Endothelial cell (in vitro differentiated cells): ENCODE data around the gene CDH20. TPM values are rescaled to one million over a fixed set of nuclear protein-coding genes. Genes with fewer than 3 reads are reported as not detected.

Experiments
- DNase-seq: peaks from one replicate; pipeline ENCODE4 v3.0.0; 2021; ENCODE audit warnings: low spot score
- H3K27ac Mint-ChIP-seq: one replicate; pipeline ENCODE4 v1.8.0; 2021; ENCODE audit warnings: mixed read lengths, inconsistent platforms; ENCODE audit not compliant: unreplicated experiment
- H3K27me3 Mint-ChIP-seq: one replicate; pipeline ENCODE4 v1.8.0; 2021; ENCODE audit warnings: mild to moderate bottlenecking, moderate library complexity, mixed read lengths, inconsistent platforms; ENCODE audit not compliant: unreplicated experiment
- H3K36me3 Mint-ChIP-seq: one replicate; pipeline ENCODE4 v1.8.0; 2021; ENCODE audit warnings: mild to moderate bottlenecking, low read depth, mixed read lengths, inconsistent platforms; ENCODE audit not compliant: unreplicated experiment
- H3K4me1 Mint-ChIP-seq: one replicate; pipeline ENCODE4 v1.8.0; 2021; ENCODE audit warnings: mild to moderate bottlenecking, mixed read lengths, inconsistent platforms; ENCODE audit not compliant: unreplicated experiment
- H3K4me3 Mint-ChIP-seq: one replicate; pipeline ENCODE4 v1.8.0; 2021; ENCODE audit warnings: mild to moderate bottlenecking, mixed read lengths, inconsistent platforms; ENCODE audit not compliant: unreplicated experiment
- H3K9me3 Mint-ChIP-seq: one replicate; pipeline ENCODE4 v1.8.0; 2021; ENCODE audit warnings: mixed read lengths, inconsistent platforms; ENCODE audit not compliant: unreplicated experiment
- total RNA-seq: library from RNA; stranded (reverse); fragmentation: NEBNext Ultra II Directional; extraction: Animal tissue kit (Norgen Biotek cat#: 25700); gene quantifications from one replicate; pipeline ENCODE4 v1.2.1, GENCODE V29; 2021; ENCODE audit not compliant: unreplicated experiment
- TF ChIP-seq, protein P1 (sequence below): fragments of 200-600 bp; sonication (generic); IDR thresholded peaks from one replicate; pipeline ENCODE4 v1.5.0; 2021; ENCODE audit warnings: antibody characterized with exemption; ENCODE audit not compliant: unreplicated experiment

Gene CDH20
- total RNA-seq, 1 donor from 2014 or later: not detected

DNA sequence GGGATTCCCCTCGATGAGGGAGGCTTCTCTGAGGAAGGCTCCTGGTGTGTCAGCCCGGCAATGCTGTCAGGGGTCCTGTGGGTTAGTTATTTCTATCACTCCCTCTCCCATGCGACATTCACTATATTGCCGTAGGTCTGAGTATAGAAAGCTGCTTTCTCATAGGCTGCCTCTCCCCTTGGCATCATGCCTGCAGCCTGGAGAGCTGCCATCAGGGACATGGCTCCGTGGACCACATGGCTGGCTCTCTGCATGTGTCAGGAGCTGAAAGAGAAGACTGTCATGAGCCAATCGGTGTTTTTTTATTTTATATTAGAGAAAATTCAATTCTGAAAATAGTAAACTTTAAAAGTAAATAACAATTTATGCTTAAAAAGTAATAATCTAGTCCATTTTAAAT lies 198.0 kb downstream of the CDH20 start:
- Mint-ChIP-seq H3K27me3 (no peaks in the 10 kb centered on the region), H3K4me3 (no peak overlapping the region), H3K9me3 (no peaks in the 10 kb centered on the region), H3K27ac (no peak overlapping the region), H3K4me1 (no peaks in the 10 kb centered on the region), H3K36me3 (no peaks in the 10 kb centered on the region)
- DNase-seq: no peak
- TF ChIP-seq, protein P1, sequence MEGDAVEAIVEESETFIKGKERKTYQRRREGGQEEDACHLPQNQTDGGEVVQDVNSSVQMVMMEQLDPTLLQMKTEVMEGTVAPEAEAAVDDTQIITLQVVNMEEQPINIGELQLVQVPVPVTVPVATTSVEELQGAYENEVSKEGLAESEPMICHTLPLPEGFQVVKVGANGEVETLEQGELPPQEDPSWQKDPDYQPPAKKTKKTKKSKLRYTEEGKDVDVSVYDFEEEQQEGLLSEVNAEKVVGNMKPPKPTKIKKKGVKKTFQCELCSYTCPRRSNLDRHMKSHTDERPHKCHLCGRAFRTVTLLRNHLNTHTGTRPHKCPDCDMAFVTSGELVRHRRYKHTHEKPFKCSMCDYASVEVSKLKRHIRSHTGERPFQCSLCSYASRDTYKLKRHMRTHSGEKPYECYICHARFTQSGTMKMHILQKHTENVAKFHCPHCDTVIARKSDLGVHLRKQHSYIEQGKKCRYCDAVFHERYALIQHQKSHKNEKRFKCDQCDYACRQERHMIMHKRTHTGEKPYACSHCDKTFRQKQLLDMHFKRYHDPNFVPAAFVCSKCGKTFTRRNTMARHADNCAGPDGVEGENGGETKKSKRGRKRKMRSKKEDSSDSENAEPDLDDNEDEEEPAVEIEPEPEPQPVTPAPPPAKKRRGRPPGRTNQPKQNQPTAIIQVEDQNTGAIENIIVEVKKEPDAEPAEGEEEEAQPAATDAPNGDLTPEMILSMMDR: no peak

- Mint-ChIP-seq H3K4me1 (no peaks in the 10 kb centered on the region), H3K9me3 (no peaks in the 10 kb centered on the region), H3K27me3 (no peaks in the 10 kb centered on the region), H3K36me3 (no peaks in the 10 kb centered on the region), H3K4me3 (no peak overlapping the region), H3K27ac (no peak overlapping the region)
- no peak for DNase-seq
- TF ChIP-seq, protein P1: no peak
Observed at GRCh38 chr18:61531891-61532290, 198.7 kb downstream of the CDH20 start.

GRCh38 chr18:61535401-61535800 lies 202.2 kb downstream of the CDH20 start:
- Mint-ChIP-seq H3K27me3 (no peaks in the 10 kb centered on the region), H3K9me3 (no peaks in the 10 kb centered on the region), H3K36me3 (no peaks in the 10 kb centered on the region), H3K4me1 (no peaks in the 10 kb centered on the region), H3K4me3 (no peak overlapping the region), H3K27ac (no peak overlapping the region)
- TF ChIP-seq, protein P1: no peak
- DNase-seq: no peak

DNA sequence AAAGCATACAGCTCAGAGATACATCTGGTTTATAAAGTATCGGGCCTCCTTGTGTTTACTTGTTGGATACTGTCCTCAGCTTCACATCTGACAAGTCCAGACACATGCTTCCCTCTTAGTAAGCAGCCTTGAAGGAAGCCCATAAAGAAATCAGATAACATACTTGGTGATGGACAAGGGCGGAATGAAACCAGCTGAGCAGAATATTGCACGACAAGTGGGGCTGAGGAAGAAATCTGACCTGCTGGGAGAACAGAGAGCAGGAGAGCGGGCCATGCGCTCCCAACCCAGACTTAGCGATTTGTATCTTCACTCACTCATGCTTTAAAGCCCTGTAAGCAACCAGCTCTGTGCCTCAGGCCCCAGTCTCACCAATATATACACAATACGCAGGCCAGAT lies 208.4 kb downstream of the CDH20 start:
- Mint-ChIP-seq H3K27ac (no peak overlapping the region), H3K9me3 (no peaks in the 10 kb centered on the region), H3K4me1 (peaks cover 5% of the 10 kb centered on the region), H3K4me3 (no peak overlapping the region), H3K27me3 (peaks cover 3% of the 10 kb centered on the region), H3K36me3 (no peaks in the 10 kb centered on the region)
- TF ChIP-seq, protein P1: no peak
- no peak for DNase-seq

GRCh38 chr18:61542596-61542995 lies 209.4 kb downstream of the CDH20 start:
- H3K4me1 Mint-ChIP-seq: peaks cover 5% of the 10 kb centered on the region
- H3K27ac Mint-ChIP-seq: no peak overlapping the region
- peaks cover 3% of the 10 kb centered on the region for H3K27me3 Mint-ChIP-seq
- DNase-seq: no peak
- TF ChIP-seq, protein P1: no peak
- no peaks in the 10 kb centered on the region for H3K9me3 Mint-ChIP-seq
- H3K36me3 Mint-ChIP-seq: no peaks in the 10 kb centered on the region
- H3K4me3 Mint-ChIP-seq: no peak overlapping the region
